ENCODE measurements around the gene PNCK.

Gene PNCK

GRCh38 chrX:153667281-153667955, 6.2 kb downstream of the PNCK start:
- Histone ChIP-seq H3K4me3 (ENCODE audit: low read depth in 1 of 5, low read length in 5 of 5) (no peak overlapping the region), H3K27me3 (ENCODE audit: control insufficient read depth in 5 of 5, insufficient read depth in 4 of 5, low read length in 5 of 5) (peaks cover 6 to 47% (median 34%) of the 10 kb centered on the region in 5 donors), H3K9ac (ENCODE audit: low read length in 5 of 5) (no peak overlapping the region)

GRCh38 chrX:153665726-153666306, 7.8 kb downstream of the PNCK start:
- H3K36me3 ChIP-seq (ENCODE audit: control insufficient read depth in 5 of 5, insufficient read depth in 5 of 5, low read length in 5 of 5): no peaks in the 10 kb centered on the region
- H3K27me3 ChIP-seq (ENCODE audit: control insufficient read depth in 5 of 5, insufficient read depth in 4 of 5, low read length in 5 of 5): peaks cover 0 to 38% (median 18%) of the 10 kb centered on the region in 5 donors
- no peak overlapping the region for H3K27ac ChIP-seq (ENCODE audit: low read depth, low read length)
- peaks cover 3 to 13% (median 10%) of the 10 kb centered on the region in 5 donors for H3K9me3 ChIP-seq (ENCODE audit: control insufficient read depth in 5 of 5, low read length in 5 of 5)
- no peak overlapping the region for H3K4me3 ChIP-seq (ENCODE audit: low read depth in 1 of 5, low read length in 5 of 5)
- peaks cover 0 to 7% (median 0%) of the 10 kb centered on the region in 5 donors for H3K4me1 ChIP-seq (ENCODE audit: control insufficient read depth in 5 of 5, insufficient read depth in 5 of 5, low read length in 5 of 5)
- no peak overlapping the region for H3K9ac ChIP-seq (ENCODE audit: low read length in 5 of 5)

More at GRCh38 chrX:153667281-153667955, 6.2 kb downstream of the PNCK start:
- Histone ChIP-seq H3K4me1 (ENCODE audit: control insufficient read depth in 5 of 5, insufficient read depth in 5 of 5, low read length in 5 of 5) (peaks cover 0 to 7% (median 0%) of the 10 kb centered on the region in 5 donors), H3K36me3 (ENCODE audit: control insufficient read depth in 5 of 5, insufficient read depth in 5 of 5, low read length in 5 of 5) (no peaks in the 10 kb centered on the region), H3K9me3 (ENCODE audit: control insufficient read depth in 5 of 5, low read length in 5 of 5) (peaks cover 3 to 13% (median 10%) of the 10 kb centered on the region in 5 donors), H3K27ac (ENCODE audit: low read depth, low read length) (no peak overlapping the region)

- no peak overlapping the region for H3K9ac ChIP-seq (ENCODE audit: low read length in 5 of 5)
- peaks cover 3 to 13% (median 10%) of the 10 kb centered on the region in 5 donors for H3K9me3 ChIP-seq (ENCODE audit: control insufficient read depth in 5 of 5, low read length in 5 of 5)
- H3K36me3 ChIP-seq (ENCODE audit: control insufficient read depth in 5 of 5, insufficient read depth in 5 of 5, low read length in 5 of 5): no peaks in the 10 kb centered on the region
- peaks cover 0 to 25% (median 12%) of the 10 kb centered on the region in 5 donors for H3K27me3 ChIP-seq (ENCODE audit: control insufficient read depth in 5 of 5, insufficient read depth in 4 of 5, low read length in 5 of 5)
- peaks cover 0 to 2% (median 0%) of the 10 kb centered on the region in 5 donors for H3K4me1 ChIP-seq (ENCODE audit: control insufficient read depth in 5 of 5, insufficient read depth in 5 of 5, low read length in 5 of 5)
- H3K4me3 ChIP-seq (ENCODE audit: low read depth in 1 of 5, low read length in 5 of 5): peak overlapping the region in 1 of 5 donors; percentile 42
- no peak overlapping the region for H3K27ac ChIP-seq (ENCODE audit: low read depth, low read length)
Observed at GRCh38 chrX:153662266-153662665, 11.3 kb downstream of the PNCK start.

GRCh38 chrX:153659268-153659667, 14.3 kb downstream of the PNCK start:
- Histone ChIP-seq H3K27ac (ENCODE audit: low read depth, low read length) (no peak overlapping the region), H3K36me3 (ENCODE audit: control insufficient read depth in 5 of 5, insufficient read depth in 5 of 5, low read length in 5 of 5) (no peaks in the 10 kb centered on the region), H3K4me3 (ENCODE audit: low read depth in 1 of 5, low read length in 5 of 5) (no peak overlapping the region), H3K4me1 (ENCODE audit: control insufficient read depth in 5 of 5, insufficient read depth in 5 of 5, low read length in 5 of 5) (peaks cover 0 to 2% (median 0%) of the 10 kb centered on the region in 5 donors), H3K9me3 (ENCODE audit: control insufficient read depth in 5 of 5, low read length in 5 of 5) (peaks cover under 1 to 5% (median 1%) of the 10 kb centered on the region in 5 donors), H3K9ac (ENCODE audit: low read length in 5 of 5) (no peak overlapping the region), H3K27me3 (ENCODE audit: control insufficient read depth in 5 of 5, insufficient read depth in 4 of 5, low read length in 5 of 5) (peaks cover 0 to 13% (median 4%) of the 10 kb centered on the region in 5 donors)

- no peak overlapping the region for H3K27ac ChIP-seq (ENCODE audit: low read depth, low read length)
- H3K4me1 ChIP-seq (ENCODE audit: control insufficient read depth in 5 of 5, insufficient read depth in 5 of 5, low read length in 5 of 5): no peaks in the 10 kb centered on the region
- no peak overlapping the region for H3K9ac ChIP-seq (ENCODE audit: low read length in 5 of 5)
- peaks cover 3 to 13% (median 9%) of the 10 kb centered on the region in 5 donors for H3K9me3 ChIP-seq (ENCODE audit: control insufficient read depth in 5 of 5, low read length in 5 of 5)
- no peak overlapping the region for H3K4me3 ChIP-seq (ENCODE audit: low read depth in 1 of 5, low read length in 5 of 5)
- peaks cover 0 to 11% (median 4%) of the 10 kb centered on the region in 5 donors for H3K27me3 ChIP-seq (ENCODE audit: control insufficient read depth in 5 of 5, insufficient read depth in 4 of 5, low read length in 5 of 5)
- no peaks in the 10 kb centered on the region for H3K36me3 ChIP-seq (ENCODE audit: control insufficient read depth in 5 of 5, insufficient read depth in 5 of 5, low read length in 5 of 5)
Observed at GRCh38 chrX:153657161-153657560, 16.5 kb downstream of the PNCK start.

GRCh38 chrX:153653556-153653955, 20.1 kb downstream of the PNCK start:
- H3K36me3 ChIP-seq (ENCODE audit: control insufficient read depth in 5 of 5, insufficient read depth in 5 of 5, low read length in 5 of 5): no peaks in the 10 kb centered on the region
- peaks cover 3 to 13% (median 9%) of the 10 kb centered on the region in 5 donors for H3K9me3 ChIP-seq (ENCODE audit: control insufficient read depth in 5 of 5, low read length in 5 of 5)
- peaks cover 6 to 26% (median 22%) of the 10 kb centered on the region in 5 donors for H3K27me3 ChIP-seq (ENCODE audit: control insufficient read depth in 5 of 5, insufficient read depth in 4 of 5, low read length in 5 of 5)
- no peak overlapping the region for H3K27ac ChIP-seq (ENCODE audit: low read depth, low read length)
- no peak overlapping the region for H3K9ac ChIP-seq (ENCODE audit: low read length in 5 of 5)
- no peak overlapping the region for H3K4me3 ChIP-seq (ENCODE audit: low read depth in 1 of 5, low read length in 5 of 5)
- no peaks in the 10 kb centered on the region for H3K4me1 ChIP-seq (ENCODE audit: control insufficient read depth in 5 of 5, insufficient read depth in 5 of 5, low read length in 5 of 5)

GRCh38 chrX:153651540-153652079, 22.0 kb downstream of the PNCK start:
- H3K9me3 ChIP-seq (ENCODE audit: control insufficient read depth in 5 of 5, low read length in 5 of 5): peaks cover 3 to 13% (median 9%) of the 10 kb centered on the region in 5 donors
- H3K4me1 ChIP-seq (ENCODE audit: control insufficient read depth in 5 of 5, insufficient read depth in 5 of 5, low read length in 5 of 5): peaks cover 0 to 12% (median 8%) of the 10 kb centered on the region in 5 donors
- no peaks in the 10 kb centered on the region for H3K36me3 ChIP-seq (ENCODE audit: control insufficient read depth in 5 of 5, insufficient read depth in 5 of 5, low read length in 5 of 5)
- no peak overlapping the region for H3K9ac ChIP-seq (ENCODE audit: low read length in 5 of 5)
- no peak overlapping the region for H3K27ac ChIP-seq (ENCODE audit: low read depth, low read length)
- no peak overlapping the region for H3K4me3 ChIP-seq (ENCODE audit: low read depth in 1 of 5, low read length in 5 of 5)
- peaks cover 14 to 37% (median 27%) of the 10 kb centered on the region in 5 donors for H3K27me3 ChIP-seq (ENCODE audit: control insufficient read depth in 5 of 5, insufficient read depth in 4 of 5, low read length in 5 of 5)

- Histone ChIP-seq H3K9ac (ENCODE audit: low read length in 5 of 5) (no peak overlapping the region), H3K4me1 (ENCODE audit: control insufficient read depth in 5 of 5, insufficient read depth in 5 of 5, low read length in 5 of 5) (peaks cover 0 to 14% (median 8%) of the 10 kb centered on the region in 5 donors), H3K36me3 (ENCODE audit: control insufficient read depth in 5 of 5, insufficient read depth in 5 of 5, low read length in 5 of 5) (no peaks in the 10 kb centered on the region), H3K27ac (ENCODE audit: low read depth, low read length) (no peak overlapping the region), H3K4me3 (ENCODE audit: low read depth in 1 of 5, low read length in 5 of 5) (no peak overlapping the region), H3K9me3 (ENCODE audit: control insufficient read depth in 5 of 5, low read length in 5 of 5) (peaks cover 3 to 15% (median 9%) of the 10 kb centered on the region in 5 donors), H3K27me3 (ENCODE audit: control insufficient read depth in 5 of 5, insufficient read depth in 4 of 5, low read length in 5 of 5) (peaks cover 17 to 44% (median 32%) of the 10 kb centered on the region in 5 donors)
Observed at GRCh38 chrX:153650959-153651358, 22.7 kb downstream of the PNCK start.

- peaks cover 0 to 14% (median 8%) of the 10 kb centered on the region in 5 donors for H3K4me1 ChIP-seq (ENCODE audit: control insufficient read depth in 5 of 5, insufficient read depth in 5 of 5, low read length in 5 of 5)
- no peak overlapping the region for H3K27ac ChIP-seq (ENCODE audit: low read depth, low read length)
- H3K4me3 ChIP-seq (ENCODE audit: low read depth in 1 of 5, low read length in 5 of 5): no peak overlapping the region
- H3K27me3 ChIP-seq (ENCODE audit: control insufficient read depth in 5 of 5, insufficient read depth in 4 of 5, low read length in 5 of 5): peaks cover 17 to 52% (median 40%) of the 10 kb centered on the region in 5 donors
- no peak overlapping the region for H3K9ac ChIP-seq (ENCODE audit: low read length in 5 of 5)
- H3K36me3 ChIP-seq (ENCODE audit: control insufficient read depth in 5 of 5, insufficient read depth in 5 of 5, low read length in 5 of 5): no peaks in the 10 kb centered on the region
- H3K9me3 ChIP-seq (ENCODE audit: control insufficient read depth in 5 of 5, low read length in 5 of 5): peaks cover 3 to 19% (median 9%) of the 10 kb centered on the region in 5 donors
Observed at GRCh38 chrX:153649915-153650782, 23.5 kb downstream of the PNCK start.
